NCI-H82 treated with DMSO at 0.1 percent for 48 hours (cell line): ENCODE measurements around the gene ACAT2.
"Not testable (repeated sequence)": the region's sequence is repeated elsewhere in the genome, so short reads cannot be mapped to it uniquely, and the experiment has no call there.

Experiments
- DNase-seq: peaks from one replicate; lab custom pipeline; 2025; ENCODE audit not compliant: unreplicated experiment; lab: John Stamatoyannopoulos, UW

ACAT2 gene

DNA sequence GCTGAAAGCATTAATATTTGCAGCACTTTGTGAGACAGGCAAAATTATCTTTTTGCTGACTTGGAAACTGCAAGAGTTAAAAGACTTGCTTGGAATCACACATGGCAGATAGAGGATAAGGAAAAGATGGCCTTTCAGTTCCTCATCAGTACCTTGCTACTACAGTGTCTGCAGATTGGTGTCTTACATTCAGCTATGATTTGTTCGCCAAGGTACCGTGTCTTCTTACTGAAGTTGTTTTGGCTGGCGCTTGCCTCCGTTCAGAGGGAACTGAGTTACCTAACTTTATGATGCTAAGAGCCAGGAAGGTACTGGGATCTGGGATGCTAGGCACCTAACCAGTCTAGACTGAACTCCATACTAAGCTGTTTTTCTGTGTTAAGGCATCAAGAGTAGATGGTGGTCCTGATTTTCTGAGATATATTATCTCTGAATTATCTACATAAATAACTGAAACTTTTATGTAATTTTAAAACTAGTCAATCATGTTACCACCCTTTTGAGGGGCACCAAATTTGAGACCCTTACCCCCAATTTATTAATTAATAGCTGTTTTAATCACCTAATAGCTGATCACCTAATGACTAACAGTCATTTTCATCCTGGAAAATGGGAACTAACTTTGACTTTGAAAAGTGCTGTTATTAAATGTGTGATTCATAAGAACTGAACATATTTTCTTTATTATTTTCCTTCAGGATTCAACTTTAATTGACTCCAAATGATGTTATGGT is 32.1 kb upstream of the ACAT2 start:
- DNase-seq, result no peak

DNA sequence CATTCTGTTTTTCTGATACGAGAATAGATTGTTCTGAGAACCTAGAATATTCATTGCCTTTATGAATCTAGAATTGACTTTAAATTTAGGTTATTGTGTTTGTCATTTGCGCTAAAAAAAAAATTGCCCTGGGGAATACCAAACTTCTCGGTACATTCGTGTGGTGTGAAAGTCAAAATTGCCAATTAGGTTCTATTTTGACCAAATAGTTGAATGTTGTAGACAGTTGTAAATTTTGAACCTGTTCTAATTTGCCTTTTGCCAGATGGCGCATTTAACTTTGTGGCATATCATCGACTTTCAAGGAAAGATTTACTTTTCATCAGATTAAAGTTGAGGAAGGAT is 31.5 kb upstream of the ACAT2 start:
- no peak for DNase-seq

DNA sequence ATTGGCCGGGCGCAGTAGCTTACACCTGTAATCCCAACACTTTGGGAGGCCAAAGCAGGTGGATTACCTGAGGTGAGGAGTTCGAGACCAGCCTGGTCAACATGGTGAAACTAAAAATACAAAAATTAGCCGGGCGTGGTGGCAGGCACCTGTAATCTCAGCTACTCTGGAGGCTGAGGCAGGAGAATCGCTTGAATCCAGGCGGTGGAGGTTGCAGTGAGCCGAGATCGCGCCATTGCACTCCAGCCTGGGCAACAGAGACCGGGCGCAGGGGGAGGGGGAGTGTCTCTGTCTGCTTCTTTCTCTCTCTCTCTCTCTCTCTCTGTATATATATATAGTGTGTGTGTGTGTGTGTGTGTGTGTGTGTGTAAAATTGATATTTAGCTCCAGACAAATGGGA is 29.3 kb upstream of the ACAT2 start:
- DNase-seq, result not testable (repeated sequence)

DNA sequence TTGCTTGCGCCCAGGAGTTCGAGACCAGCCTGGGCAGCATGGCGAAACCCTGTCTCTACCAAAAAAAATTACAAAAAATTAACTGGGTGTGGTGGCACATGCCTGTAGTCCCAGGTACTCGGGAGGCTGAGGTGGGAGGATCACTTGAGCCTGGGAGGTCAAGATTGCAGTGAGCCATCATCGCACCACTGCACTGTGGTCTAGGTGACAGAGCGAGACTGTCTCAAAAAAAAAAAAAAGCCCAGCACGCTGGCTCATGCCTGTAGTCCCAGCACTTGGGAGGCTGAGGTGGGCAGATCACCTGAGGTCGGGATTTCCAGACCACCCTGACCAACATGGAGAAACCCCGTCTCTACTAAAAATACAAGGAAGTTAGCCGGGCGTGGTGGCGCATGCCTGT is 28.4 kb upstream of the ACAT2 start:
- not testable (repeated sequence) for DNase-seq

DNA sequence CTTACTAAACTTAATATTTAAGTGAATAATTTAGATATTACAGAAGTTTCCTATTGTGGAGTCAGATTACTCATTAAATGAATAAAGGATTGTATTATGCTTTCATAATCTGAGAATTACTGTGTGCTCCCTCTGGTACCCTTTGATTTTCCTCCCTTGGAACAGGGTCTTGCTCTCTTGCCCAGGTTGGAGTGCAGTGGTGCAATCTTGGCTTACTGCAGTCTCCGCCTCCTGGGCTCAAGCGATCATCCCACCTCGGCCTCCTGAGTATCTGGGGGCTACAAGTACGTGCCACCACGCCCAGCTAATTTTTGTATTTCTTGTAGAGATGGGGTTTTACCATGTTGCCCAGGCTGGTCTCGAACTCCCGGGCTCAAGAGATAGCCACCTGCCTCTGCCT is 24.9 kb upstream of the ACAT2 start:
- no peak for DNase-seq

DNA sequence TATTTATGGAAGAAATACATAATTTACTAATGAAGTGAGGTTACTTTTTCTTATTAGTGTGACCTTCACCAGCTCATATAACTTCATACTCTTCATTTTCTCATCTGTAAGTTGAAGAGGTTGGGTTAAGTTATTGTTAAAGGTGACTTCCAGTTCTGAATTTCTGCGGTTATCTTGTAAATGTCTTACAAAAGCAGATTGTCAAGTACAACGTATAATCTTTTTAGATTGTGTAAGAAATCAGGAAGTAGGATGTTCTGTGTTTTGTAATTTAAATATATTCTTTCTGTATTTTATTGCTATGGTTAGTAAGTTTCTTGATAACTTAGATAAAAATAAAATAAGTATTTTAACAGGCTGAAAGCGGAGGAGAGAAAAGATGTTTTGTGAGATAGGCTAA is 22.5 kb upstream of the ACAT2 start:
- no peak for DNase-seq

DNA sequence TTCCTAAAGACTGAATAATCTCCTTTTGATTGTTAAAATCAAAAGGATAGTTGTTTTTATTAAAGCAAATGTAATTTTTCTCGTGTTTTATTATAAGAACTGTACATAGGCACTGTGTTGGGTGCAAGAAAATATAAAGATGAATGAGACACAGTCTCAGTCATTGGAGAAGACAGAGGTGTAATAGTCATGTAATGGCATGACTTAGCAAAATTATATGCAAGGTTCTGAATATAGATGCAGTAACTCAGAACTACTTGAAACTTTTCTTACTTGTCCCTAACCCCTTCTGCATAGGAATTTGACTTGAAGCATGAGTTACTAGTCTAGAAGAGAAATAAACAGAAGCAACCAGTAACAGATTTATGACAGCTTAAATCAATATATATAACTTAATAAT is 19.7 kb upstream of the ACAT2 start:
- no peak for DNase-seq

DNA sequence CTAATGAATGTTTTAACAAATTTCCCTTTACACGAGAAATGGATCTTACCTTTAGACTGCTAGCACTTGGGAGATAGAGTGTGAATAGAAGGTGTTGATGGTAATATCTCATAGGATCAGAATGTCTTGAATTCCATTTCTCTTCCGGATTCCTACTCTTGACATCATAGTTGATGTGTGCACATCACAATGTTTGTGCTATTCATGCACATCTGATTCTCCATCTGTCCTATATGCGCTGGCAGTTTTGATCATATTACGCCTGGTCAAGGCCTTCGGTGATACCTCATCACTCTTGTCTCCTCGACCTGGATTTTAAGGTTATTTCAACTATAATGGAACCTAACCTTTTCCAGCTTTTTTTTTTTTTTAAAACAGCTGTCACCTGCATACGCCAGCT is 16.8 kb upstream of the ACAT2 start:
- DNase-seq, result no peak

DNA sequence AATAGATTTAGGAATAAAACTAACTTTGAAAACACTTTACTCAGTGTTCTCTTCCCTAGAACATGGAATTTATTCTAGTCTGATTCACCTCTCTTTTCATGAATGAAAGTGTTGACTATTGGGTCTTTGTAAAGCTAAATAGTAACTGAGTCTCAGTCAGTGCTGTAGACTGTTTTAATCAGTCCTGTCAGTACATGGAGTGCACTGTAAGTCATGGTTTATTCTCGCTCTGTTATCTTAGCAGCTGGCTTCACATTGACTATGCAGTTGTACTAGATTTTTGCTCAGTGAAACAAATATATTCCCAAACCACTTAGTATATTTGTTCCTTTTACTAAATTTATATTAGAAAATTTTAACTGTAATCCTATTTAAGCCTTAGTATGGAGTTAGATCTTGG is 15.1 kb upstream of the ACAT2 start:
- no peak for DNase-seq

DNA sequence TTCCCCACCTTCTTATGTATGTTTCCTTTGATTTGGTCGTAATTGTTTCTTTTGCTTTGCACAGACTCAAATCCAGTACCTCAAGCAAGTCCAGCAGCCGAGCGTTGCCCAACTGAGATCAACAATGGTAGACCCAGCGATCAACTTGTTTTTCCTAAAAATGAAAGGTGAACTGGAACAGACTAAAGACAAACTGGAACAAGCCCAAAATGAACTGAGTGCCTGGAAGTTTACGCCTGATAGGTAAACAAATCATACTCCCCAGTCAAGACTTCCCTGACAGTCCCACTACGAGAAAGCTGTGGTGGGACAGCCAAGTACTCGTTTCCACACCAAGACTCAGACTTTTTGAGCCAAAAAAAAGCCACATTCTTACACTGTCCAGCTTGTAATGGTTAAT is 13.7 kb upstream of the ACAT2 start:
- not testable (repeated sequence) for DNase-seq

DNA sequence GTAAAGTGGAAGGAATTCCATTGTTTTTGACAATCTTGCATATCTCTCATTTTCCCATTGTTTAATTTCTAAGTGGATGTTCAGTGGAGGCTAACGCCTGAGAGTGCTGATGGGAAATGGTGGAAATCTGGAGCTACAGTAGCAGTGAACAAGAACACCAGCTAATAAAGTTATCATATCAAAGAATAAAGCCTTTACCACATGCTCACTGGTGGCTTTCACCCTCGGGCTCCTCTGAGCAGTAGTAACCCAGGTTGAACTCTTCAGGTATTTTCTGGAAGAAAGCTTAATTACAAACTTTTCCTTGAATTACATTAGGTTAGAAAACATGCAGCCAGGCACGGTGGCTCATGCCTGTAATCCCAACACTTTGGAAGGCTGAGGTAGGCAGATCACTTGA is 10.4 kb upstream of the ACAT2 start:
- no peak for DNase-seq

DNA sequence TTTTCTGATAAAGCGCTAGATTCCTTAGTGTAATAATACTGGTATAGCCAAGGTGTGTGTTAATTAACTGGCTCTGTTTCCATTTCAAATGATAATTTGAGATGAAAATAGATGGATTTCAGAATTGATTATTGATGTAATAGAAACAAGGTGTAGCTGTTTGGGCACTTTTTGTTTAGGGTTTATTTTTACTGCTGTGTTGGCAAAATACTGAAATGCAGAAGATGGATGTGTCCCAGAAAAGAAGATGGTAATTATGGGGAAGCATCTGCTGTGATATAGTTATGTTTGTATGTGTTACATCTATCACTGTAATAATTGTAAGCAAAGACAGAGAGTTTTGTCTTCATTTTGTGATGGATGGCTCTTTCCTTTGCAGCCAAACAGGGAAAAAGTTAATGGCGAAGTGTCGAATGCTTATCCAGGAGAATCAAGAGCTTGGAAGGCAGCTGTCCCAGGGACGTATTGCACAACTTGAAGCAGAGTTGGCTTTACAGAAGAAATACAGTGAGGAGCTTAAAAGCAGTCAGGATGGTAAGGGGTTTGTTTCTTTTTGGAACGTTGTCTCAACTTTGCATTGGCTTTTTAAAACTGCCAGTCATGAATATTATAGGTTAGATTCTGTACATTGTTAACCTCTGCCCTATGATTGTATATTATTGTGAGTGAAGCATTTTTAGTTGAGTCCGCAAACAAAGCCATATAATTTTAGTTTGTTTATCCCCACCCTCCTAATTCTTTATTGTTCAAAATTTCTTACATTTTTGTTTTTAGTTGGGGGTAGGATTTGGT is 8.6 kb upstream of the ACAT2 start:
- DNase-seq, result no peak

DNA sequence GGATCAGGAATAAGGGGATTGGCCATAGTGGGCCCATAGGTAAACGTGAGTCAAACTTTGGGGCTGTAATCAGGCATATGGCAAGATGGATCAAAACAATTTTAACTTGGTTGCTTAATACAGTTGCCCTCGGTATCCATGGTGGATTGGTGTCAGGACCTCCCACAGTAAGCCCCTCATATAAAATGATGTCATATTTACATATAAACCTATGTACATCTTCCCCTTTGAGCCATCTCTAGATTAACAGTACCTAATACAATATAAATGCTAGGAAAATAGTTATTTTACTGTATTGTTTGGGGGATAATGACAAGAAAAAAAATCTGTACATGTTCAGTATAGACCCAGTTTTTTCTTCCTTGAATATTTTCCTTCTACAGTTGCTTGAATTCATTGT is 7.4 kb upstream of the ACAT2 start:
- DNase-seq, result no peak

DNA sequence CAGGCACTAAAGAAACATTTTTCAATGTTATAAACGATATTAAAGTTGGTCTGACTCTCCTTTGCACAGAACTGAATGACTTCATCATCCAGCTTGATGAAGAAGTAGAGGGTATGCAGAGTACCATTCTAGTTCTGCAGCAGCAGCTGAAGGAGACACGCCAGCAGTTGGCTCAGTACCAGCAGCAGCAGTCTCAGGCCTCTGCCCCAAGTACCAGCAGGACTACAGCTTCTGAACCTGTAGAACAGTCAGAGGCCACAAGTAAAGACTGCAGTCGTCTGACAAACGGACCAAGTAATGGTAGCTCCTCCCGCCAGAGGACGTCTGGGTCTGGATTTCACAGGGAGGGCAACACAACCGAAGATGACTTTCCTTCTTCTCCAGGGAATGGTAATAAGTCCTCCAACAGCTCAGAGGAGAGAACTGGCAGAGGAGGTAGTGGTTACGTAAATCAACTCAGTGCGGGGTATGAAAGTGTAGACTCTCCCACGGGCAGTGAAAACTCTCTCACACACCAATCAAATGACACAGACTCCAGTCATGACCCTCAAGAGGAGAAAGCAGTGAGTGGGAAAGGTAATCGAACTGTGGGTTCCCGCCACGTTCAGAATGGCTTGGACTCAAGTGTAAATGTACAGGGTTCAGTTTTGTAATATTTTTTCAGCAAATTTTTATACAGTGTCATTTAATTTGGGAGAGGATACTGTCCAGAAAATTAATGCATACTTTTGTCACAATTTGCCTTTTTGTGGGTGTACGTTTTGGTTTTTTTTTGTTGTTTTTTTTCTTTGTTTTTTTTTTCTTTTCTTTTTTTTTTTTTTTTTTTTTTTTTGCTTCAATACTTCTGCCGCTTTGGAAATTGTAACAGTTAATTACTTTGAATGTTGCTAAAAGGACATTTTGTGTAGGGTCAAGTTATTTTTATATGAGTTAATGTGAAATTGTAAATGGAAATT is 6.6 kb upstream of the ACAT2 start:
- DNase-seq, result no peak

DNA sequence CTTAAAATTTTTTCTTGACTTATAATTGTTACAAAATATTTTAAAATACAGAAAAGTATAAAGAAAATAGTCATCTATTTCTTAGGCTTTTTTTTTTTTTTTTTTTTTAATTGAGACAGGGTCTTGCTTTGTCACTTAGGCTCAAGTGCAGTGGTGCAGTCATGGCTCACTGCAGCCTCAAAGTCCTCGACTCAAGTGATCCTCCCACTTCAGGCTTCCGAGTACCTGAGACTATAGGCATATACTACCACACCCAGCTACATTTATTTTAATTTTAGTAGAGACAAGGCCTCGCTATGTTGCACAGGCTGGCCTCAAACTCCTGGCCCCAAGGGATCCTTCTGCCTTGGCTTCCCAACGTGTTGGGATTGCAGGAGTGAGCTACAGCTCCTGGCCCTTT is 5.3 kb upstream of the ACAT2 start:
- DNase-seq, result no peak

DNA sequence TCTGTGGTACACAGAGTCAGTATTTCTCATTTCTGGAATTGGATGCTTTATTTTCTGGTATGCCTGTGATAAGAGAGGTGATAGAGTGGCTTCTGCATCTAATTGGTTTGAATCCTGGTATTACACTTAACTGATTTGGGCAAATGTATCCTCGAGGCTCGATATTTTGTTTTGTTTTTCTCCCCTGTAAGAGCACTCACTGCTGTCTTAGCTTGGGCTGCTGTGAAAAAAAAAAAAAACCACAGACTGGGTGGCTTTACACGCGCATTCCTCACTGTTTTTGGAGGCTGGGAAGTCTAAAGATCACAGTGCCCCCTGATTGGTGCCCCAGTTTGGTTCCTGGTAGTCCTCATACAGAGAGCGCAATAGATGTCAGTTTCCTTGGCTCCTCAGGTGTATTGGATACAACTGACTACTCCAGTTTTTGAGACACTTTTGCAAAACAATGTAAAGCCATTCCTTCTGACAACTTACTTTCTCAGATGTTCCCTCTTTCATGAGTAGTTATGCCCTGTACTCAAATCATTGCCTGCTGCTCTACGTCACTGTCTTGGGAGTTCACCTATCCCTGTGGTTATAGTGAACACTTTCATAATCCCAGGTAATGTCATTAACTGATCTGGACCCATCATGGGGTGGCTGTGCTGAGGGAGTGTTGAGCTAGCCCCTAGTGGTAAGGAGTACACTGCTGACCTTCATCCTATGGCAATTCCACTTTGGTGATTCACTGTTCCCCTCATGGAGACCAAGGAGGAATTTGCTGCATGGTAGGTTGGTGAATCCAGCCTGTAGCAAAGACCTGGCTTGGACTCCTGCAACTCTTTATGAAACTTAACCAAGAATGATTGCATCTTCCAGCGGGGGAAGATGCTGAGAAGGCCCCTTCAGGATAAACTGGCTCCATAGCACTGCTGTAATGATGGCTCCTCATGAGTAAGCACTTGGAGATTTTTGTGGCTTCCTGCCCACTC is 3.5 kb upstream of the ACAT2 start:
- DNase-seq, result peak; percentile 29

DNA sequence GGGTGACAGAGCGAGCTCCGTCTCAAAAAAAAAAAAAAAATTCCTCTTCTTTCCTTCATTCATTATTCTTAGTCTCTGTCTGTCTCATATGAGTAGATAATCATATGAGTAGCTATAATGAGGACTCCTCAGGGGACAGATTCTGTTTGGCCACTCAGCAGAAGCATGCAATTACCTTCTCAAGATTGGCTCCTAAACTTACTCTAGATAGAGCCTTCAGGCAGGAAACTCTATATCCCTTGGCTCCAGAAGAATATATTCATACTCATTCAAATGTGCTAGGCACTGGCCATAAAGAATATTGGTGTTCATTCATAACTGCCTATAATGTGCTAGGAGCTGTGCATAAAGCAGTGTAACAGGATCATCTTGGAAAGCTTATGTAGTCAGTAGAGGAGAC is 2.2 kb upstream of the ACAT2 start:
- no peak for DNase-seq

DNA sequence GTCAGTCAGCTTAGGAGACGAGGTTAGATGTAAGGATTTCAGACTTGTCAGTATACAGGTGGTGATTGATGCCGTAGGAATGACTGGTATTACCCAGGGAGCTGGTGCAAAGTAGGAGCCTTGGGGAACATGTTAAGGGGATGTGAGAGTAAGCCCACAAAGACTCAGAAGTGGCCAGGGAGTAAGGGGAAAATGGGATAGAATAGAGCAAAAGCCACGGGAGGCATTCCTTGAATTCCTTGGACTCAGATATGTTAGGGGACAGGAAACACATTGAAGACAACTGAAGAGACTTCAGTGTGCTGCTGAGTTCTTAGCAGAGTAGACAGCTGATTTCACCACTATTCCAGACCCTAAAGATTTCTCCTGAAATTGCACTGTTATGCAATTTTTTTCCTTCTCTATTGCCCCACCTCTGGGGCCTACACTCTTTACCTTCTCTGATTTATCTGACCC is 1.2 kb upstream of the ACAT2 start:
- no peak for DNase-seq

DNA sequence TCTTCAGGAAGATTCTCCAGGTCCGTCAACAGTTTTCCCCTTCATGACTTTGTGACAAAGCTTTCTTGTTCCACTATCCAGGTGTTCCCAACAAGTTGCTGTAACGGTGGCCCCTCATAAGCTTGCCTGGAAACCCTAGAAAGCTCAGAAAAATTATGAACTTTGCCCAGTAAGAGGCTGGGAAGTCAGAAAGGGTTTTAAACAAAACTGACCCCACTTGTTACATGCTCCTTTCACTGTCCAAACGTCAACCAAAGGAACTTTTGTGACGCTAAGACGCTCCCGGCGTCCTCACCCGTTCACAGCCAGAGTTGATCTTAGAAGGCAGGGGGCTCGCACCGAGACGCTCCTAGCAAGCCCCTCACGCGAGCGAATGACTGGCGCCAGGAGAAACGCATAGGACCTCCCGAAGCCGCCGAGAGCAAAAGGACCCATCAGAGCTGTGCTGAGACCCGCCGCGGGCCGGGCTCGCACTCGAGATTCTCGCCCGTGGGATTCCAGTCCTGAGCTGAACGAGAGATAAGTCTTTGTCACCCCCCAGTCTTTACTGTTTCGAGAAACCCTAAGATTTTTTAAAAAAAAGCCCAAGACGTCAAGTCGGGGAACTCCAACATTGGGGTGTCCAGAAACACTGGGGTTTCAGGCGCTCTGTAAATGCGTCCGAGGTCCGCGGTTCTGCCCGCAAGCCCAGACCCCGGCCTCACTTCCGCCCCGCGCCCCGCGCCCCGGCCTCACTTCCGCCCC is 544 bp upstream of the ACAT2 start:
- no peak for DNase-seq
